ENCODE measurements around the gene AUTS2.
A peak's percentile ranks its signal among the peaks of the same experiment; 100 is the strongest.
"Not testable (repeated sequence)": the region's sequence is repeated elsewhere in the genome, so short reads cannot be mapped to it uniquely, and the experiment has no call there.

The AUTS2 gene

GRCh38 chr7:70361821-70362220, 763.5 kb downstream of the AUTS2 start:
- TF ChIP-seq NFRKB (IDR thresholded peaks at IDR 0.05): no peak
- no peak for TF ChIP-seq FOXA1 (IDR thresholded peaks at IDR 0.05)
- CTCF ChIA-PET: no interaction called here
- DNase-seq (ENCODE audit: extremely low spot score): no peak
- POLR2A ChIA-PET: no interaction called here

- CTCF ChIA-PET; DNase-seq (ENCODE audit: extremely low spot score); POLR2A ChIA-PET: not testable (repeated sequence)
Observed at GRCh38 chr7:70364393-70364792, 766.1 kb downstream of the AUTS2 start.

GRCh38 chr7:70371652-70372051, 773.4 kb downstream of the AUTS2 start:
- POLR2A ChIA-PET: no interaction called here
- no peak for DNase-seq (ENCODE audit: extremely low spot score)
- TF ChIP-seq CTBP1 (IDR thresholded peaks at IDR 0.05; ENCODE audit: borderline replicate concordance): no peak
- no peak for TF ChIP-seq FOXK2 (IDR thresholded peaks at IDR 0.05)
- no peak for TF ChIP-seq HDGF (IDR thresholded peaks at IDR 0.05; ENCODE audit: borderline replicate concordance)
- TF ChIP-seq BHLHE40 (IDR thresholded peaks at IDR 0.05; ENCODE audit: borderline replicate concordance): no peak
- TF ChIP-seq ELF4 (IDR thresholded peaks at IDR 0.05): no peak
- TF ChIP-seq NFRKB (IDR thresholded peaks at IDR 0.05): no peak
- TF ChIP-seq PKNOX1 (IDR thresholded peaks at IDR 0.05): no peak
- no peak for TF ChIP-seq TARDBP (IDR thresholded peaks at IDR 0.05)
- TF ChIP-seq SP1 (IDR thresholded peaks at IDR 0.05): no peak
- CTCF ChIA-PET: interaction anchor here (0.8 kb wide), 1 partner anchor 36 kb away, joined by 3 read pairs; no protein-coding TSS in a partner anchor

GRCh38 chr7:70372768-70373515, 774.7 kb downstream of the AUTS2 start:
- peak; percentile 39 for DNase-seq (ENCODE audit: extremely low spot score)
- CTCF ChIA-PET: no interaction called here
- TF ChIP-seq ZNF384 (IDR thresholded peaks at IDR 0.05): peak; percentile 97
- no peak for TF ChIP-seq LEF1 (IDR thresholded peaks at IDR 0.05; ENCODE audit: borderline replicate concordance)
- TF ChIP-seq PKNOX1 (IDR thresholded peaks at IDR 0.05): peak; percentile 96
- no peak for TF ChIP-seq HDGF (IDR thresholded peaks at IDR 0.05; ENCODE audit: borderline replicate concordance)
- TF ChIP-seq ELF4 (IDR thresholded peaks at IDR 0.05): no peak
- POLR2A ChIA-PET: no interaction called here

GRCh38 chr7:70374772-70375533, 776.7 kb downstream of the AUTS2 start:
- ChIA-PET CTCF (no interaction called here), POLR2A (no interaction called here)
- no peak for TF ChIP-seq HDGF (IDR thresholded peaks at IDR 0.05; ENCODE audit: borderline replicate concordance)
- TF ChIP-seq SUZ12 (IDR thresholded peaks at IDR 0.05): no peak
- TF ChIP-seq ELF4 (IDR thresholded peaks at IDR 0.05): no peak
- no peak for TF ChIP-seq CTBP1 (IDR thresholded peaks at IDR 0.05; ENCODE audit: borderline replicate concordance)
- no peak for TF ChIP-seq SP1 (IDR thresholded peaks at IDR 0.05)
- TF ChIP-seq BHLHE40 (IDR thresholded peaks at IDR 0.05; ENCODE audit: borderline replicate concordance): no peak
- no peak for TF ChIP-seq FOXM1 (IDR thresholded peaks at IDR 0.05; ENCODE audit: borderline replicate concordance)
- TF ChIP-seq L3MBTL2 (conservative IDR thresholded peaks at IDR 0.05): no peak
- TF ChIP-seq LEF1 (IDR thresholded peaks at IDR 0.05; ENCODE audit: borderline replicate concordance): no peak
- TF ChIP-seq ZNF384 (IDR thresholded peaks at IDR 0.05): no peak
- no peak for TF ChIP-seq FOXK2 (IDR thresholded peaks at IDR 0.05)
- no peak for TF ChIP-seq ARNT (IDR thresholded peaks at IDR 0.05)
- no peak for TF ChIP-seq TARDBP (IDR thresholded peaks at IDR 0.05)
- no peak for TF ChIP-seq NFRKB (IDR thresholded peaks at IDR 0.05)
- DNase-seq (ENCODE audit: extremely low spot score): no peak

DNA sequence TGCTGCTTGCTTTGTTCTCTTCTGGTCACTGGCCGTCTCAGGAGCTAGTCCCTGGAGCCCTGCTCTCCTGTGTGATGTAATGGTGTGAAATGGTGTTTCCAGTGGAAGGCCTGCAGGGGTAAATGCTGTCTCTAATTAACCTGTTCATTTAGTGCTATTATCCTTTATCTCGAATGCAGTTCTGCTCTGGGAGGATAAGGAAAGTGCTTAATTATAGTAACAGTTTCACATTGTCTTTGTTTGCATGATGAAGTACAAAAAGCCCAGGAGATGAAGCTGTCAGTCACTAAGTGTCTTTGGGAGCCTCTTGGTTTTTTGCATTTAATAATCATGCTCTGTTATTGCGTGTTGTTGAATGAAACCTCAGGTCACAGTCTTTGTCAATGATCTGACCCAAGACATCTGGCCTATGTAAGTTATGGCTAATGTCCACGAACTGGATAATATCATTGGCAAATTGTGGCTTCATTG, 778.3 kb downstream of the AUTS2 start:
- CTCF ChIA-PET: no interaction called here

More for the DNA sequence above, 778.3 kb downstream of the AUTS2 start:
- POLR2A ChIA-PET: no interaction called here
- DNase-seq (ENCODE audit: extremely low spot score): no peak
- TF ChIP-seq HDGF (IDR thresholded peaks at IDR 0.05; ENCODE audit: borderline replicate concordance): no peak
- TF ChIP-seq LEF1 (IDR thresholded peaks at IDR 0.05; ENCODE audit: borderline replicate concordance): no peak
- peak; percentile 69 for TF ChIP-seq PKNOX1 (IDR thresholded peaks at IDR 0.05)
- TF ChIP-seq CTBP1 (IDR thresholded peaks at IDR 0.05; ENCODE audit: borderline replicate concordance): no peak
